Measurements from ENCODE around the gene CDH23.

GRCh38 chr10:71358277-71358676, 38.4 kb upstream of the CDH23 start:
- TF ChIP-seq CTCF (conservative IDR thresholded peaks at IDR 0.05; ENCODE audit: low read depth, low read length) (no peak), EZH2 (IDR thresholded peaks at IDR 0.05; ENCODE audit: low read length, unreplicated experiment) (no peak)
